ENCODE results near the gene TBCD.

Gene TBCD

GRCh38 chr17:82751571-82752370, at the start of gene TBCD:
TBCD (plus strand) TSS chr17:82752065; CDS start chr17:82752194, 129 bp downstream.
- DNase-seq (ENCODE audit: low read depth in 4 of 4, low spot score in 1 of 4), result peak; percentile 75 to 96 (median 79)

DNA sequence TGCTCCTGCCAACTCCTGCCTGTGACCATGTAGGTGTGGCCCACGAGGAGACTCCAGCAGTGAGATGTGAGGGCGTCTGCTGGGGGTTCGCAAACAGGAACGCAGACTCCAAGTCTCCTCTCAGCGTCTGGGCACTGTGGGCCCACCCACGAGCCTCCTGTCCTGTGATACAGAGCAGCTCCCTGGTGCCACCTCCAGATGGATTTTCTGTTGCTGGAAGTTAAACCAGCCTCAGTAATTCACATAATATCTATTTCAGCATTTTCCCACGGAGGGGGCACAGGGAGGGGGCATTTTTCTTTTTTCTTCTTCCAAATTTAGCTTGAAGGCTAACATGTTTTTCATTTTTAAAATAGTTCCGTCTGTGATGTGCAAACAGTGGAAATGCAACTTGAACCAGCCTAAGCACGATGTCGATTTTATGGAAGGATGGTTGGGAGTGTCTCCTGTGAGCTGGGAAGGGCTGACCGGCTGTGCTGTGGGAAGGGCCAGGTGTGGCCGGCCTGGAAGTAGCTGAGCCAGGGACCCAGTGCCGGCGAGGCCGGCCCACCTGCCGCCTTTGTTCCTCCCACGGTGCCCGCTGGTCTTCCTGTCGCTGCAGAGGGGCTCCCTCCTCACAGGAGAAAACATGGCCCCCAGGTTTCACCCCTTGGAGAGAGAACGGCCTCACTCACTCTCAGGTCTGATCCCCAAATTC, 49.5 kb upstream of the TBCD start:
- no peak for DNase-seq (ENCODE audit: low read depth in 4 of 4, low spot score in 1 of 4)

- no peak for DNase-seq (ENCODE audit: low read depth in 4 of 4, low spot score in 1 of 4)
These were observed 48.7 kb upstream of the TBCD start for GRCh38 chr17:82703036-82703745.

- DNase-seq (ENCODE audit: low read depth in 4 of 4, low spot score in 1 of 4), result no peak
These were observed 47.7 kb upstream of the TBCD start for GRCh38 chr17:82703935-82704865.

DNA sequence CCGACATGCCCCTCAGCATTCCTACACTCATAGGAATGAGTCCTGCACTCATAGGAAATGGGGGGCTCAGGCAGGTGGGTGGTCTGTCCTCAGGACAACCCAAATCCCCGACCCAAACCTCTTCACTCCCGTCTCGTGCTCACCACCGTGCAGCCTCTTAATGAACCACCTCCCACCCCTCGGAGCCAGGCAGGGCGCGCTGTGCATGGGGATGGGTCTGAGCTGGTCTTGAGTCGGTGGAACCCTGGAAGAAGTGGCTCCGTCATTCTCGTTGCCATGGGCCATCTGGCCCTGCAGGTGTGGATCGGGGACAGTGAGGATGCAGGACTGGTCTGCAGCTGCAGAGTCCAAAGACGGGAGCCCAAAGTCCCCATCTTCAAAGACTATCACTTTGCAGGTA, 47.0 kb upstream of the TBCD start:
- DNase-seq (ENCODE audit: low read depth in 4 of 4, low spot score in 1 of 4), result no peak

- no peak for DNase-seq (ENCODE audit: low read depth in 4 of 4, low spot score in 1 of 4)
These were observed 46.1 kb upstream of the TBCD start for GRCh38 chr17:82705756-82706155.

DNA sequence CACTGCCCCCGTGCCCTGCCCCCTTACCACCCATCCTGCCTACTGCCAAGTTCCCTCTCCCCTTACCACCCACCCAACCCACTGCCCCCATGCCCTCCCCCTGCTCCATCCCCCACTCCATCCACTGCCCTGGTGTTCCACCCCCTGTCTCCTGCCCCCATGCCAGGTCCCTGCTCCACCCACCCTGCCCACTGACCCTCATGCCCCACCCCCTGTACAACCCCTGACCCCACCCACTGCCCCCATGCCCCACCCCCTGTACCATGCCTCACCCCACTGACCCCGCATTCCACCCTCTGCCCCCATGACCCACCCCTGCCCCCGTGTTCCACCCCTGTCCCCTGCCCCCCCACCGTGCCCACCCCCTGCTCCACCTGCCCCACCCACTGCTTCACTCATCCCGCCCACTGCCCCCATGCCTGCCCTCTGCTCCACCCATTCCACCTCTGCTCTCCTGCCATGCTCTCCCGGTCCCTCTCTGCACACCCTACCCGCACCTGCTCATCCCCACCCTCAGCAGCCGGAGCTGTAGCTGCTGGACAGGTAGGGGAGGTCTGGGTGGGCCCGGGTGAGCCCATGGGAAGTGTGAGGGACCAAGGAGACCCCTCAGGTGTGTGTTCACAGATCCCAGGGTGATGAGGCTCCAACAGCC, 42.7 kb upstream of the TBCD start:
- no peak for DNase-seq (ENCODE audit: low read depth in 4 of 4, low spot score in 1 of 4)

DNA sequence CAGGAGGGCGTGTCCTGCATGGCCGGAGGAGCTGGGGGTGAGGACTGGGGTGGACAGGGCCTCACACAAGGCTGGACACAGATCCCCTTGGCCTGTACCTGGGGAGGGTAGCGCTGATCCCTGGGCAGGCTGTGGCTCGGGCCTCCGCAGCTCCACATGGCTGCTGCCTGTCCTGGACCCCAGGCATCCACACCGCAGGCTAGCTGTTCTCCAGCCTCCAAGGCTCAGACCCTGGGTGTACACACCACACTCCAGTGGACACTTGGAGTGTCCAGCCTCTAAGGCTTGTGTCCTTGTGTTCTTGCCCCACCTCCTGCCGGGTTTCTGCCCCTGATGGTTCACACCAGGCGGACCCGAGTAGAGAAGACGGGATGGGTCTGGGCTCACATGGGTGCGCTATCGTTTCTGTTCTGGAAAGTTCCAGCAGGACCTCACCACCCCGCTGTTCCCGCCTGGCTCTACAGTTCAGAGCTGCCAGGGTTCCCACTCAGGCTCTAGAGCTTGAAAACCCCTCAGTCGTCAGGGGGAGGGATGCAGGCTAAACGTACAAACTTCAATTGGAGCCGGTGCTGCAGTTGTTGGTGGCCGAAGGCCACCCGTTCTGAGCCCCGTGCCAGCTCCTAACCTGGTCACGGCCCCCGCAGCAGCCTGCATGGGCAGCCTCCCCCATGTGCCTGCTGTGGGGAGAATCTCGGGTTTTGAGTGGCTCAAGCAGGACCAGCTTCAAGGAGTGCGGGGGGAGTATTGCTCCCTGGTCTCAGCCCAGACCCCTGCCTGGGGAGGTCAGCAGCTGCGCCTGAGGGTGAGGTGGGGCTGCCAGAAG, 42.0 kb upstream of the TBCD start:
- DNase-seq (ENCODE audit: low read depth in 4 of 4, low spot score in 1 of 4), result no peak

- no peak for DNase-seq (ENCODE audit: low read depth in 4 of 4, low spot score in 1 of 4)
These were observed 41.2 kb upstream of the TBCD start for GRCh38 chr17:82710499-82711232.

GRCh38 chr17:82713071-82713723, 38.7 kb upstream of the TBCD start:
- no peak for DNase-seq (ENCODE audit: low read depth in 4 of 4, low spot score in 1 of 4)

DNA sequence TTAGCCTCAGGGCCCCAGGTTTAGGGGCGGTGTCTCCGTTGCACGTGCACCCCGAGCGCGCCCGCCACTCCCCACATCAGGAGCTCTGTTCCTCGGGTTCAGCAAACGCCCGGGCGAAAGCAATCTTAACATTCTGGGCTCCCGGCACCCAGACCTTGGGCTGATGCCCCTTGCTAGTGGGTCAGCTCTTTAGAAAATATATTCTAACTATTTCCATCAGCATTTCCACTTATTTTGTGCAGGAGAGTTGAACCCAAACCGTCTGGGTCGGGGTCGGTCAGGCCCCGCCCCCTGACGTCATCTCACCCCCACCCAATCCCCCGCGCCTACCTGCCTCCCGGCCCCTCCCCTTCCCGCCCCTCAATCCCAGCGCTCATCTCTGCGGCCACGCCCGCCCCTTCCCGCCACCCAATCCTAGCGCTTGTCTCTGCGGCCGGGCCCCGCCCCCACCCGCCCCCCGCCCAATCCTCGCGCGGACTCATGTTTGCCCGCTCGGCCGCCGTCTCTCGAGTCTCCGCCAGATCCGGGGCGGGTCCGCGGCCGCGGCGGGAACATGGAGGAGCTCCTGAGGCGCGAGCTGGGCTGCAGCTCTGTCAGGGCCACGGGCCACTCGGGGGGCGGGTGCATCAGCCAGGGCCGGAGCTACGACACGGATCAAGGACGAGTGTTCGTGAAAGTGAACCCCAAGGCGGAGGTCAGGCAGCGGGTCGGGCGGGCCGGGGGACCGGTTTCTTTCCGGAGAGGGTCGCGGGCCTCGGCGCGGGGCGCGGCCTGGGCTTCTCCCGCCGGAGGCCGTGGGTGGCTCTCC, 35.5 kb upstream of the TBCD start, which contains the start of gene FN3KRP:
FN3KRP (plus strand) TSS at position 504 of the 808 bp plus-strand sequence; CDS start at position 554, 50 bp downstream.
- peak; percentile 59 to 97 (median 82) for DNase-seq (ENCODE audit: low read depth in 4 of 4, low spot score in 1 of 4)

DNA sequence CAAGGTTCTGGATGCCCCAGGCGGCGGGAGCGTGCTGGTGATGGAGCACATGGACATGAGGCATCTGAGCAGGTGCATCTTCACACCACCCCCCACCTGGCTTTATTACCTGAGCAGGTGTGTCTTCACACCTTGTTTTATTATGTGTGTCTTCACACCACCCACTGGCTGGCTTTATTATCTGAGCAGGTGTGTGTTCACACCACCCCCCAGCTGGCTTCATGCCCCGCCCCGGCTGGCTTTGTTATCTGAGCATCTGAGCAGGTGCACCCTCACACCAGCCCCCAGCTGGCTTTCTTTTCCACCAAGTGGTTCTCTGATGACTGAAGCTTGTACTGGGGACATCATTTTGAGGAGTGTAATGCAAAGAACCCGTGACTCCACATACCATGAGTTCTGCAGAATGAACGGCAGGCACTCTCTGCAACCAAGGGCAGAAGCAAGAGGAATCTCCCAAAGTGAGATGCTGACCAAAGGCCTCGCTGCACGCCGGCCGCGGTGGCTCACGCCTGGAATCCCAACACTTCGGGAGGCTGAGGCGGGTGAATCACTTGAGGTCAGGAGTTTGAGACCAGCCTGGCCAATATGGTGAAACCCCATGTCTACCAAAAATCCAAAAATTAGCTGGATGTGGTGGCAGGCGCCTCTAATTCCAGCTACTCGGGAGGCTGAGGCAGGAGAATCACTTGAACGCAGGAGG, 32.7 kb upstream of the TBCD start:
- DNase-seq (ENCODE audit: low read depth in 4 of 4, low spot score in 1 of 4), result no peak

GRCh38 chr17:82720204-82720603, 31.7 kb upstream of the TBCD start:
- no peak for DNase-seq (ENCODE audit: low read depth in 4 of 4, low spot score in 1 of 4)

GRCh38 chr17:82722341-82723013, 29.4 kb upstream of the TBCD start:
- DNase-seq (ENCODE audit: low read depth in 4 of 4, low spot score in 1 of 4), result no peak

DNA sequence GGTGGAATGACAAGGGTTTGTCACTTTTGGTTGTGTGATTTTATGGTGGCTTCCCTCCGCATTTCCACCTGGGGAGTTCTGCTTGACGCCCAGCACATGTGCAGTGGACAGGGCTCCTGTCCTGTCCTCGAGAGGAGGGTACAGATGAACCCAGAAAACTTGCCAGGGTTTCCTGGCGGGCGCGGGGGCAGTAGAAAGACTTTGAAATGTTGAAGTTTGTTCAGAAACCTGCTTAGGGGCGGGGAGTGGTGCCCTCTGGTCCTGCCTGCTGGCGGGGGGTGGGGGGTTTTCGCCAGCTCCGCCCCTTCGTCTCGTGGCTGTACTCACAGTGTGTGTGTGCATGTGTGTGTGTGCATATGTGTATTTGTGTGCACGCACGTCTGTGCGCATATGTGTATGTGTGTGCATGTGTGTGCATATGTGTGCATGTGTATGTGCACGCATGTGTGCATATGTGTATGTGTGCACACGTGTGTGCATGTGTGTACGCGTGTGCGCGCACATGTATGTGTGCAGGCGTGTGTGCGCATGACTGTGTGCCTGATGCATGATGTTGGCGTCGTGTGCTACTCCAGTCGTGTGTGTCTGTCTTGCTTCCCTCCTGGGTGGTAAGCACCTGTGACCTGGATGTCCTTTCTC, 28.6 kb upstream of the TBCD start:
- DNase-seq (ENCODE audit: low read depth in 4 of 4, low spot score in 1 of 4), result no peak

- no peak for DNase-seq (ENCODE audit: low read depth in 4 of 4, low spot score in 1 of 4)
These were observed 25.4 kb upstream of the TBCD start for GRCh38 chr17:82726427-82726826.
